Hepatocyte (in vitro differentiated cells): ENCODE results near the gene SIAH3. TPM values are rescaled to one million over a fixed set of nuclear protein-coding genes. Genes with fewer than 3 reads are reported as not detected.

Source experiments
- DNase-seq: peaks from one replicate; pipeline ENCODE4 v3.0.0-alpha.2; 2016; ENCODE audit warnings: low spot score
- H2AFZ ChIP-seq: fragments of 200-600 bp; sonication (generic); 2 replicates; pipeline ENCODE4 v1.6.0; 2016; ENCODE audit warnings: antibody characterized with exemption, mild to moderate bottlenecking
- H3K27ac ChIP-seq: fragments of 200-600 bp; sonication (generic); 2 replicates; pipeline ENCODE4 v1.5.1; 2016; ENCODE audit warnings: mild to moderate bottlenecking
- H3K27me3 ChIP-seq: fragments of 200-600 bp; sonication (generic); 2 replicates; pipeline ENCODE4 v1.6.1; 2016
- H3K36me3 ChIP-seq: fragments of 200-600 bp; sonication (generic); replicated peaks from 2 replicates; pipeline ENCODE4 v1.5.1; 2016; ENCODE audit warnings: low read depth; ENCODE audit not compliant: insufficient read depth
- H3K4me1 ChIP-seq: fragments of 200-600 bp; sonication (generic); 2 replicates; pipeline ENCODE4 v1.5.1; 2016; ENCODE audit warnings: mild to moderate bottlenecking, moderate library complexity; ENCODE audit not compliant: insufficient read depth
- H3K4me2 ChIP-seq: fragments of 200-600 bp; sonication (generic); 2 replicates; pipeline ENCODE4 v1.6.0; 2016
- H3K4me3 ChIP-seq: fragments of 200-600 bp; sonication (generic); 2 replicates; pipeline ENCODE4 v1.5.1; 2016; ENCODE audit warnings: mild to moderate bottlenecking
- H3K79me2 ChIP-seq: fragments of 200-600 bp; sonication (generic); 2 replicates; pipeline ENCODE4 v1.6.0; 2017; ENCODE audit warnings: mild to moderate bottlenecking
- H3K9me2 ChIP-seq: fragments of 200-600 bp; sonication (generic); replicated peaks from 2 replicates; pipeline ENCODE4 v1.6.0; 2017; ENCODE audit warnings: mild to moderate bottlenecking; ENCODE audit not compliant: insufficient read depth
- H3K9me3 ChIP-seq: fragments of 200-600 bp; sonication (generic); 2 replicates; pipeline ENCODE4 v1.5.1; 2016; ENCODE audit warnings: low read depth, mild to moderate bottlenecking
- H4K20me1 ChIP-seq: fragments of 200-600 bp; sonication (generic); 2 replicates; pipeline ENCODE4 v1.6.0; 2016; ENCODE audit warnings: mild to moderate bottlenecking; ENCODE audit not compliant: insufficient read depth, poor library complexity, severe bottlenecking
- CTCF ChIP-seq: fragments of 200-600 bp; sonication (generic); IDR thresholded peaks from 2 replicates; pipeline ENCODE4 v1.5.1; 2016; ENCODE audit warnings: antibody characterized with exemption, mild to moderate bottlenecking; ENCODE audit not compliant: poor library complexity
- EZH2 ChIP-seq: fragments of 200-600 bp; sonication (generic); IDR thresholded peaks from 2 replicates; pipeline ENCODE4 v1.6.1; 2016; ENCODE audit warnings: antibody characterized with exemption, mild to moderate bottlenecking, borderline replicate concordance
- EZH2phosphoT487 ChIP-seq: fragments of 200-600 bp; sonication (generic); IDR thresholded peaks from one replicate; pipeline ENCODE4 v1.6.1; 2018; ENCODE audit warnings: antibody characterized with exemption, mild to moderate bottlenecking, low read depth, moderate library complexity; ENCODE audit not compliant: unreplicated experiment, severe bottlenecking
- WGBS: methylation state at CpG from one replicate; pipeline ENCODE4 v1.1.6; 2016; ENCODE audit warnings: low lambda C conversion rate; ENCODE audit errors: missing lambda C conversion rate; 5-methylcytosine and 5-hydroxymethylcytosine counted together
- polyA plus RNA-seq: library from polyadenylated mRNA; unstranded; fragments of >200 nt; fragmentation: Nextera tagmentation; extraction: Ambion mirVana; gene quantifications from 2 replicates; pipeline ENCODE4 v1.2.1, GENCODE V29; 2016
- total RNA-seq: library from RNA; depleted of rRNA; stranded (reverse); fragments of >200 nt; gene quantifications from 2 replicates; pipeline ENCODE4 v1.2.3, GENCODE V29; 2014

SIAH3 gene
- total and polyA plus RNA-seq, 2 experiments from 2014 or later: 0.23 TPM; not detected in 1

GRCh38 chr13:45870232-45870631 lies 18.7 kb upstream of the SIAH3 start:
- peaks cover 6% of the 10 kb centered on the region for H3K27me3 ChIP-seq
- TF ChIP-seq EZH2: no peak
- no peak overlapping the region for H3K4me3 ChIP-seq
- H3K79me2 ChIP-seq: no peaks in the 10 kb centered on the region
- no peak overlapping the region for H2AFZ ChIP-seq
- H3K4me1 ChIP-seq: no peaks in the 10 kb centered on the region
- no peak for DNase-seq
- no peaks in the 10 kb centered on the region for H4K20me1 ChIP-seq
- no peaks in the 10 kb centered on the region for H3K9me2 ChIP-seq
- H3K27ac ChIP-seq: no peak overlapping the region
- H3K9me3 ChIP-seq: no peaks in the 10 kb centered on the region
- H3K4me2 ChIP-seq: no peak overlapping the region
- H3K36me3 ChIP-seq: no peaks in the 10 kb centered on the region
- 93% methylated on average over 10 of the region's 10 CpGs for WGBS

GRCh38 chr13:45865414-45865813 lies 13.9 kb upstream of the SIAH3 start:
- H3K9me2 ChIP-seq: no peaks in the 10 kb centered on the region
- 77% methylated on average over 2 of the region's 2 CpGs for WGBS
- TF ChIP-seq CTCF (no peak), EZH2 (no peak), EZH2phosphoT487 (no peak)
- H3K4me2 ChIP-seq: no peak overlapping the region
- no peak for DNase-seq
- no peaks in the 10 kb centered on the region for H3K36me3 ChIP-seq
- no peak overlapping the region for H3K27ac ChIP-seq
- H3K4me1 ChIP-seq: no peaks in the 10 kb centered on the region
- H4K20me1 ChIP-seq: no peaks in the 10 kb centered on the region
- no peaks in the 10 kb centered on the region for H3K9me3 ChIP-seq
- H3K4me3 ChIP-seq: no peak overlapping the region
- H2AFZ ChIP-seq: no peak overlapping the region
- no peaks in the 10 kb centered on the region for H3K79me2 ChIP-seq
- peaks cover 25% of the 10 kb centered on the region for H3K27me3 ChIP-seq

- WGBS: 74% methylated on average over 10 of the region's 10 CpGs
- H3K4me3 ChIP-seq: no peak overlapping the region
- no peaks in the 10 kb centered on the region for H3K9me2 ChIP-seq
- no peak for DNase-seq
- TF ChIP-seq EZH2 (no peak), EZH2phosphoT487 (no peak), CTCF (no peak)
- H4K20me1 ChIP-seq: no peaks in the 10 kb centered on the region
- H3K79me2 ChIP-seq: no peaks in the 10 kb centered on the region
- H3K27ac ChIP-seq: no peak overlapping the region
- peaks cover 25% of the 10 kb centered on the region for H3K27me3 ChIP-seq
- no peaks in the 10 kb centered on the region for H3K9me3 ChIP-seq
- no peaks in the 10 kb centered on the region for H3K36me3 ChIP-seq
- no peak overlapping the region for H3K4me2 ChIP-seq
- no peak overlapping the region for H2AFZ ChIP-seq
- H3K4me1 ChIP-seq: no peaks in the 10 kb centered on the region
Observed at GRCh38 chr13:45863709-45864590, 12.4 kb upstream of the SIAH3 start.

- Histone ChIP-seq H3K4me2 (no peak overlapping the region), H3K27me3 (peaks cover 26% of the 10 kb centered on the region), H3K9me2 (no peaks in the 10 kb centered on the region), H3K4me3 (no peak overlapping the region), H3K9me3 (no peaks in the 10 kb centered on the region), H3K27ac (no peak overlapping the region), H2AFZ (no peak overlapping the region), H4K20me1 (no peaks in the 10 kb centered on the region), H3K36me3 (no peaks in the 10 kb centered on the region), H3K4me1 (no peaks in the 10 kb centered on the region), H3K79me2 (no peaks in the 10 kb centered on the region)
- no peak for TF ChIP-seq EZH2
- TF ChIP-seq EZH2phosphoT487: no peak
- no peak for TF ChIP-seq CTCF
- DNase-seq: no peak
Observed at GRCh38 chr13:45861322-45861721, 9.8 kb upstream of the SIAH3 start.
